GM18868 (cell line): ENCODE measurements around the gene DAAM2.

Experiments
- ATAC-seq: cut with Tn5 transposase; IDR thresholded peaks from one replicate; pipeline ENCODE4 v1.9.1; 2021; ENCODE audit warnings: mild to moderate bottlenecking, moderate library complexity; ENCODE audit not compliant: unreplicated experiment

The DAAM2 gene

DNA sequence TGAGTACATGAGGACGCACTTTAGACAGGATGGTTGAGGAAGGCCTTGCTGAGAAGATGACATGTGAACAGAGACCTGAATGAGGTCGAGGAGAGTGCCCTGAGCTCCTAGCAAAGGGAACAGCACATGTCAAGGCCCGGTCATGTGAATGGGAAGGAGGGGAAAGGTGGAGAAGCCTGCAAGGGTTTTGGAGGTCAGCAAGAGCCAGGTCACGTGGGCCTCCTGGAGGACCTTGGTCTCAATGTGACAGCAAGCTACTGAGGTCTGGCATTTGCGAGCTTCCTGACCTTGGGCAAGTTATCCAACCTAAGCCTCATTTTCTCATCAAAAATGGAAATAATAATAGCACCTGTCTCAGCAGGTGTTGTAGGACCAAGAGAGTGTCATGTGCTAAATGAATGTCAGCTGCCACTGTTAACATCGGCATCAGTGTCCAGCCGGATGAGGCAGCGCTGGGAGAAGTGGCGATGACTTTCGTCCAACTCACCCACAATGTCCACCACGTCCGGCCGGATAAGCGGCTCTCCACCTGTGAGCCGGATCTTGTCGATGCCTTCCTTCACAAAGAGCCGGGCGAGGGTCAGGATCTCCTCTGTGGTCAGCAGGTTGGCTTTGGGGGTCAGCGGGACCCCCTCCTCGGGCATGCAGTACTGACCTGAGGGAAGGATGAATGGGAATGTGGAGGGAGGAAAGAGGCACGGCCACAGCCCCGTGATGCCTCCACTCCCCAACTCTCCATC, 133.2 kb downstream of the DAAM2 start:
- no peak for ATAC-seq

DNA sequence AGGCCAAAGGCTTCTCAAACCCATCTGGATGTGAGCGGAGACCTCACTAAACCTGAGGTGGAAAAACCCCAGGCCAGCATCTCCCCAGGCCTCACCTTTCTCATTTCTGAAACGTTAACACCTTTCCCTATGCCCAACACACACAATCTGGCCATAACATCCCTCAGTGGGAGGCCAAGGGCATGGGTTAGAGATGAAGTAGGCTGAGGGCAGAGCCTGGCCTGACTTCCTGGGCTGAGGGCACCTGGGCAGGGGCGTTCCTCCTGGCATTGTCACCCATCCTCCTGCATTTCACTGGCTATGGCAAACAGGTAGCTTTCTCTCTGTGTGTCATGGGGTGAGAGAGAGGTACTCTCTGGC, 133.7 kb downstream of the DAAM2 start:
- no peak for ATAC-seq

DNA sequence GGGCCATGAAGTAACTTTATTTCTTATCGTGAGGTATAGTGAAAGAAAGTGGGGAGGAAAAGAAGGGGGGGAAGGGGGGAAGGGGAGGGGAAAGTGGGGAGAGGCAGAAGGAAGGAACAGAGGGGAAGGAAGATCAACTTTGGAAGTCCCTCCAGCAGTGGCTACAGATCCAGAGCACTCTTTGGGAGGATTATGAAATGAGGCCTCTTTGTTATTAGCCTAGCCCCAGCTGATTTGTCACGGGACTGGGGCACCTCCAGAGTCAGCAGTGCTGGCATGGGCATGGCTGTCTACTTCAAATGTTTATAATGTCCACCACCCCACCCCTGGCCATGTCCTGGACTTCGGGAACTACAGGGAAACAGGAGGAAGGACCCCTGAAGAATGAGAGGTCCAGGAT, 134.5 kb downstream of the DAAM2 start:
- no peak for ATAC-seq

DNA sequence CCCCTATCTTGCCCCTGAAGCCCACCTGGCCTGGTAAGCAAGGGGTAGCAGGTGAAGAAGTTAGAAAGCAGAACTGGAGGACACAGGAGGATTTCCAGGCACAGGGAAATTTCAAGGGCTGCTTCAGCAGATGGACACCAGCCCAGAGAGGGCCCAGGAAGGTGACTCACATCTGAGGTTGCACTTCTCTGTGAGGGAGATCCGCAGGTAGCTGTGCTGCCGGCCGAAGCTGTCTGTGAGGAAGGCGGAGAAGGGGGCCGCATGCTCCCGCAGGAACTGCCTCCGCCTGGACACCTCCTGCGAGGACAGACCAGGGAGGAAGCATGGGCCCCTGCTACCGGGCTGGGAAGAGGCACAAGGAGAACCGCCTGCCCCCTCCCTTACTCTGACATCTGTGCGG, 135.0 kb downstream of the DAAM2 start:
- no peak for ATAC-seq

GRCh38 chr6:39929039-39929732, 137.0 kb downstream of the DAAM2 start:
- no peak for ATAC-seq

DNA sequence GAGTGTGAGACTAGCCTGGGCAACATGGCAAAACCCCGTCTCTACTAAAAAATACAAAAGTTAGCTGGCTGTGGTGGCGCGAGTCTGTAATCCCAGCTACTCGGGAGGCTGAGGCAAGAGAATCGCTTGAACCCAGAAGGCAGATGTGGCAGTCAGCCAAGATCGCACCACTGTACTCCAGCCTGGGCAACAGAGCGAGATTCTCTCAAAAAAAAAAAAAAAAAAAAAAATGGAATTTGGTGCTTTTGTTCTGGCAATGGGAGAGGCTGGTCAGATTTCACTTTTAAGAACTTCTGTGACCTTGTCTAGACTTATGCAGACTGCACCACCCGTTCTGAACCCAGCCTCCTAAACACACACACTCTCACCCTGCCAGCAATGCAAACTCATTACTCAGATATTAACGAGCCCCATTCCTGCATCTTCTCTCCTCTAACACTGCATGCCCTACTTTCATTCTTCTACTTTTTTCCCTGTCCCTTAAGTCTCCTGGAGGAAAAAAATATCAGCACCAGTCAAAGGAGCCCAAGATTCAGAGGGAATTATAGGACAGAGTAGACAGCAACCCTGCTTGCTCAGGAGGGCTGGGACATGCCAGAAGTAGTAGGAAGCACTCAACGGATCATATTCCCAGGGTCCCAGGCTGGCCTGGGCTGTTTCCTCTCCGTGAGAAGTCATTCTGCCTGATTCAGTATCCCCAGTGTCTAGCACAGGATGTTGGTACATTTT, 137.7 kb downstream of the DAAM2 start:
- no peak for ATAC-seq

DNA sequence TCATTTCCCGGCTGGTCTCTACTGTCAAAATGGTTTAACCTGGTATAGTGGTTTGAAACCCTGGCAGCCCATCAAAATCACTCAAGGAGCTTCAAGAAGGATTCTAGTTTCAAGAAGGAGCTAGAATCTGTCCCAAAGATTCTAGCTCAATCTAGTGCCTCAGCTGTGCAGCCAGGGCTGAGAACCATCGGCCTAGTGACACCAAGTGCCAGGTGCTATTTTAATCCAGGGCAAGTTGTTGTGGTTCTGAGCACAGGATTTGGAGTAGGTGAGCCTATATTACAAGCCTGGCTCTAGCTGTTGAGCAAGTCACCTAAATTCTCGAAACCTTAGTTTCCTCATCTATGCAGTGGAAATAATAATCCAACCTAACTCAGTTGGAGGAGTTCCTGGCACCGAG, 138.4 kb downstream of the DAAM2 start:
- ATAC-seq = no peak

DNA sequence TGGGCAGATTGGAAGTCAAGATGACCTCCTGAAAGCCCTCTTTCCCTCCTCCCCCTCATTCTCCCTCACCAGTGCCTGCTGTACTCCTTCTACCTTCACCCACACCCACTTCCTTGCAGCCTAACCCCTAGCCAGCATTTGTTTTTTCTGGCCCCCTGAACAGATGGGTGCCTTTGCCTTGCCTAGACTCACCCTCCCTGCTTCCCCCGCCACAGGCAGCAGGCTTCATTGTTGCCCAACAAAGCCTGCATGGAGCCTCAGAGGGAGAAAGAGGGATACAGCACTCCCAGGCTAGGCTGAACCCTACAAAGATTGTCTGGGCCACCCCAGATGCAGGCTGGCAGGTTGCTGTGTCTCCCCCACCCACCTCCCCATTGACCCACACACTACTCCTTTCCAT, 139.4 kb downstream of the DAAM2 start:
- ATAC-seq = no peak

GRCh38 chr6:39932386-39932910, 140.3 kb downstream of the DAAM2 start:
- no peak for ATAC-seq

- no peak for ATAC-seq
Measured at GRCh38 chr6:39933669-39934130, 141.5 kb downstream of the DAAM2 start.

GRCh38 chr6:39934131-39934757, 142.1 kb downstream of the DAAM2 start, which contains the start of gene MOCS1:
Gene MOCS1, minus strand, starts transcription at chr6:39934462. Its CDS starts 45 bp downstream, at chr6:39934417.
- no peak for ATAC-seq

- no peak for ATAC-seq
Measured at GRCh38 chr6:39935241-39935640, 143.1 kb downstream of the DAAM2 start.

DNA sequence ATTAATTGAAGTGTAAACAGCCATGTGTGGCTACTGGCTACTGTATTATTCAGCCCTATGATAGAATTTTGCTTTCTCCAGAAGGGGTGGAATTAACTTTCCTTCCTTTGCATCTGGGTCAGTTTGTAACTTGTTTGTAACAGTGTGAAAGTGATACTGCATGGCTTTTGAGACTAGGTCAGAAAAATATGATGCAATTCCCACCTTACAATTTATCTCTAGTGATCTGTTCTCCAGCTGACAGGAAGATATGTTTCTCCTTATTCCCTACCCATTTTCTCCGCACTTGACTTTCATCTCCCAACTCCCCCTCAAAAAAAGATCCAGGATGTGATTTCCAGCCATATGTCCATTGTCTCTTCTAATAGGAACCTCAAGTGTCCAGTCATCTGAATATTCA, 144.7 kb downstream of the DAAM2 start:
- no peak for ATAC-seq

DNA sequence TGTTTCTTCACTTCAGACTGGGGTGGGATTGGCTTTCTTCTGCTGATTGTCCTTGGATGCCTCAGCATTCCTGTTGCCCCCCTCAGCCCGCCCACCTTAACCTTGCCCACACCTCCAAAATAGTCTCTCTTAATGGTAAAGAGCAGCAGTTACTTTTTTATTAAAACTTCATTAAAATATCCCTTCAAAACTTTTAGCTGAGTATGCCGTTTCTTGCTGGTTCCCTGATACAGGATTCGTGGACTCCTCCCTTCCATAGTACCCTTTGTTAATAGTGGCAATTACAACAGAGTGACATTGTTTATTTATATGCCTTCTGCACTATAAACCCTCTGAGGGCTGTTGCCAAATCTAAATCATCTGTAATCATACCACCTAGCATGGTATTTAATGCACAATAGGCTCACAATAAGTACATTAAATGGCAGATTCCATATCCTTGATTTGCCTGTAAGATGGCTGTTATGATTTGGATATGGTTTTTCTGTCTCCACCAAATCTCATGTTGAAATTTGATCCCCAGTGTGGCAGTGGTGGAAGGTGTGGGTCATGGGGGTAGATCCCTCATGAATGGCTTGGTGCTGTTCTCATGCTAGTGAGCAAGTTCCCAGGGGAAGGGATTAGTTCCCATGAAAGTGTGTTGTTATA, 145.6 kb downstream of the DAAM2 start:
- ATAC-seq = no peak

GRCh38 chr6:39938773-39939654, 146.8 kb downstream of the DAAM2 start:
- ATAC-seq = no peak

DNA sequence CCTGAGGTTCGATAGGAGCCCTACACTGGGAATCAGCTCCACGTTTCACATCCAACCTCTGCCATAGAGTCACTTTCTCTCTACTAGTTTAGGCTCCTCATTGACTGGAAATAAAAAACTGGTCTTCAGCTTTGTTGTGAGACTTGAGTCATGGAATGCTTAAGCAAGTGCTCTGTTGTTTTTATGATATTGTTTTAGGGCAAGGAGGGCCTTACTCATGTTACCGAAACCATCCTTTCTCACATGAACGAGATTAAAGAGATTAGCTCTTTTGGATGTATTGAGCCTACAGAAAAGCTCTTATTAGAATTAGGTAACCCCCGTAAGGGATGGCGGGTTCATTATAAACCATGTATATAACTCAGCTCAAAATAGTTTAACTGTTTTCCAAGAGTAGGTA, 149.0 kb downstream of the DAAM2 start:
- ATAC-seq = no peak

DNA sequence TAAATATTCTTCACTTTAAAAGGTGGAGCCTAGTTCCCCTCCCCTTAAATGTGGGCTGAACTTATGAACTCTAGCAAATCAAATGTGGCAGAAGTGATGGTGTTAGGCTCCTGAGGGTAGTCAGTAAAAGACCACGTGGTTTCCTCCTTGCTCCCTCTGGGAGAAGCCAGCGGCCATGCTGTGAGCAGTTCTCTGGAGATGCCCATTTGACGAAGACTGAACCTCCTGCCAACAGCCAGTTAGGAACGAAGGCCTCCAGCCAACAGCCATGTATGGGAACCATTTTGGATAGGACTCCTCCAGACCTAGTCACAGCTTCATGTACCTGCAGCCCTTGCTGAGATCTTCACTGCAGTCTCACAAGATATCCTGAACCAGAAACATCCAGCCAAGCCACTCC, 149.6 kb downstream of the DAAM2 start:
- ATAC-seq = no peak

DNA sequence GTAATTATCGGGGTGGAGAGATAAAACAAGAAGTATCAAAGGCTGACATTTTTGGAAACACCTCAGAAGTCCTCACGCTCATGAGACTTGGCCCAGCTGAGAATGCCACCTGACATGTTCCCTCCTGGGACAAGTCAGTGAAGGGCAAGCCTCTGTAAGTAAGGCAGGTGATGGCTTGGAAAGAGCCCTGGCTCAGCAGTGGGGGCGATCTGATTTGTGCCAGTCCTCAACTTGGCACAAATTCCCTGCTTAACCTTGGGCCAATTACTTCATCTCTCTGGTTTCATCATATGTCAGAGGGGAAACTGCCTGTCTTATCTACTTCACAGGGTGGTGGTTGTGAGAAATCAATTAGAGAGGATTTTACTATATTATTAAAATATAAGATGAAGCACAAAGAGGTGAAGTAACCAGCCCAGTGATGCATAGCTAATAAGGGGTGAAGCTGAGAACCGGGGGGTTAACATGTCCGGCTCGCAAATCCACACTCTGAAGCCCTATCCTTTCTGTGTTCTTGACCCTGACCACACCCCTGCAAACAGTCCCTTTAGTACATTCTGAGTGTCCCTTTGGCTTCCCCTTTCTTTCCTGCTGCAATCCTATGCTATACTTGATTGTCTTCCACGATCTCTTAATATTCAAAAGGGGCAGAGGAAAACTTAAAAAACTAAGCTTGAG, 150.9 kb downstream of the DAAM2 start:
- no peak for ATAC-seq

DNA sequence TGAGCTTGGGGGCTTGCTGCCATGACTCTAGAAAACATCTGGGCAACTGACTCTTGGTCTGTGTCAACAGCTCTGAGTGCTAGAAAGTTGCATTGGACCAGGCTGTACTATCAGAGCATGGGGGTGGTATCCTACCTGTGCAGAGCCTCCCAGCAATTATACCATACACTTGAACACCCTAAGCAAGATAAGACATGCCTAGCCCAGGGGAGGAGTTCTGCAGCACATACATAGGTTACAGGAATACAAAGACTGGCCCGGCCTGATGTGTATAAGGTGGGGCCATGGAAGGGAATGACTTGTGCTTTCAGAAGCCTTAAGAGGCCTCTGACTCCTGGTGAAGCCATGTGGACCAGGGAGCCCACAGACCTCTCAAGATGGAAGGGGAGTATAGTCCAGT, 153.4 kb downstream of the DAAM2 start:
- no peak for ATAC-seq
